H9 (cell line): ENCODE data around the gene ARHGAP5. TPM values are rescaled to one million over a fixed set of nuclear protein-coding genes. Genes with fewer than 3 reads are reported as not detected.

Experiments
- DNase-seq: peaks from one replicate; pipeline ENCODE4 v3.0.0-alpha.2; 2017
- H2AFZ ChIP-seq: one replicate; pipeline ENCODE4 v1.6.1; 2013; ENCODE audit warnings: mild to moderate bottlenecking, low read length, control low read depth, moderate library complexity
- H2AK5ac ChIP-seq: 2 replicates; pipeline ENCODE4 v1.6.1; 2013; ENCODE audit warnings: low read length, control low read depth, mixed read lengths; ENCODE audit not compliant: insufficient read length
- H2BK120ac ChIP-seq: one replicate; pipeline ENCODE4 v1.6.1; 2013; ENCODE audit warnings: low read depth, mild to moderate bottlenecking, low read length, control low read depth, inconsistent platforms; ENCODE audit not compliant: poor library complexity, severe bottlenecking
- H2BK12ac ChIP-seq: 2 replicates; pipeline ENCODE4 v1.6.1; 2013; ENCODE audit warnings: low read length, control low read depth, mixed read lengths, low read depth; ENCODE audit not compliant: insufficient read length
- H2BK15ac ChIP-seq: 2 replicates; pipeline ENCODE4 v1.6.1; 2013; ENCODE audit warnings: low read depth, low read length, control low read depth
- H2BK20ac ChIP-seq: one replicate; pipeline ENCODE4 v1.6.1; 2013; ENCODE audit warnings: low read depth, mild to moderate bottlenecking, low read length, control low read depth, inconsistent platforms; ENCODE audit not compliant: poor library complexity, severe bottlenecking
- H2BK5ac ChIP-seq: 2 replicates; pipeline ENCODE4 v1.6.1; 2013; ENCODE audit warnings: low read length, control low read depth, mixed read lengths; ENCODE audit not compliant: insufficient read length
- H3K14ac ChIP-seq: 2 replicates; pipeline ENCODE4 v1.6.1; 2013; ENCODE audit warnings: low read length, control low read depth; ENCODE audit not compliant: insufficient read depth
- H3K18ac ChIP-seq: 2 replicates; pipeline ENCODE4 v1.6.1; 2013; ENCODE audit warnings: low read depth, mild to moderate bottlenecking, mixed read lengths, low read length, control low read depth; ENCODE audit not compliant: insufficient read length
- H3K23ac ChIP-seq: 2 replicates; pipeline ENCODE4 v1.6.1; 2013; ENCODE audit warnings: low read length, control low read depth, mixed read lengths, low read depth; ENCODE audit not compliant: insufficient read length
- H3K23me2 ChIP-seq: 2 replicates; pipeline ENCODE4 v1.6.1; 2013; ENCODE audit warnings: low read depth, mild to moderate bottlenecking, mixed read lengths, low read length, control low read depth; ENCODE audit not compliant: insufficient read length, poor library complexity, severe bottlenecking
- H3K27ac ChIP-seq: 2 replicates; pipeline ENCODE4 v1.5.1; 2013; ENCODE audit warnings: low read length, control low read depth, mixed read lengths, low read depth; ENCODE audit not compliant: insufficient read length
- H3K27me3 ChIP-seq: 2 replicates; pipeline ENCODE4 v1.6.1; 2013; ENCODE audit warnings: low read length, control low read depth, inconsistent platforms; ENCODE audit not compliant: insufficient read depth
- H3K4ac ChIP-seq: 2 replicates; pipeline ENCODE4 v1.6.1; 2013; ENCODE audit warnings: low read depth, mild to moderate bottlenecking, control low read depth, inconsistent platforms, low read length, moderate library complexity
- H3K4me1 ChIP-seq: 2 replicates; pipeline ENCODE4 v1.6.1; 2013; ENCODE audit warnings: low read length, control low read depth, inconsistent platforms; ENCODE audit not compliant: insufficient read depth
- H3K4me2 ChIP-seq: 2 replicates; pipeline ENCODE4 v1.6.1; 2013; ENCODE audit warnings: low read length, control low read depth, mixed read lengths; ENCODE audit not compliant: insufficient read length, insufficient read depth
- H3K56ac ChIP-seq: 2 replicates; pipeline ENCODE4 v1.6.1; 2013; ENCODE audit warnings: low read depth, mild to moderate bottlenecking, mixed read lengths, low read length, control low read depth; ENCODE audit not compliant: insufficient read length
- H3K79me1 ChIP-seq: 2 replicates; pipeline ENCODE4 v1.6.1; 2013; ENCODE audit warnings: low read depth, mild to moderate bottlenecking, moderate library complexity, low read length, control low read depth, inconsistent platforms; ENCODE audit not compliant: insufficient read depth, poor library complexity, severe bottlenecking
- H3K79me2 ChIP-seq: 2 replicates; pipeline ENCODE4 v1.6.1; 2013; ENCODE audit warnings: low read length, control low read depth, inconsistent platforms; ENCODE audit not compliant: insufficient read depth
- H3K9ac ChIP-seq: 2 replicates; pipeline ENCODE4 v1.6.1; 2013; ENCODE audit warnings: low read length, control low read depth, mixed read lengths; ENCODE audit not compliant: insufficient read length; ENCODE audit errors: extremely low read depth
- H3K9me3 ChIP-seq: one replicate; pipeline ENCODE4 v1.6.1; 2013; ENCODE audit warnings: low read depth, low read length, inconsistent platforms; ENCODE audit not compliant: control insufficient read depth
- H3T11ph ChIP-seq: one replicate; pipeline ENCODE4 v1.6.1; 2013; ENCODE audit warnings: mild to moderate bottlenecking, low read length, control low read depth, inconsistent platforms
- H4K20me1 ChIP-seq: one replicate; pipeline ENCODE4 v1.6.1; 2013; ENCODE audit not compliant: control insufficient read depth, insufficient read length, insufficient read depth
- H4K5ac ChIP-seq: 2 replicates; pipeline ENCODE4 v1.6.1; 2013; ENCODE audit warnings: low read depth, mild to moderate bottlenecking, mixed read lengths, low read length, control low read depth; ENCODE audit not compliant: insufficient read length
- H4K8ac ChIP-seq: replicated peaks from 2 replicates; pipeline ENCODE4 v1.6.1; 2013; ENCODE audit warnings: low read length, control low read depth, mixed read lengths, low read depth; ENCODE audit not compliant: insufficient read length
- H4K91ac ChIP-seq: 2 replicates; pipeline ENCODE4 v1.6.1; 2013; ENCODE audit warnings: low read depth, mild to moderate bottlenecking, moderate library complexity, mixed read lengths, low read length, control low read depth; ENCODE audit not compliant: insufficient read length
- H3K27ac Mint-ChIP-seq, 3 experiments: 2 replicates in 2 of 3; 3 replicates in 1 of 3; pipeline ENCODE4 v1.8.0; 2020 to 2021; ENCODE audit warnings: mixed read lengths in 3 of 3, mild to moderate bottlenecking in 1 of 3, moderate library complexity in 1 of 3
- H3K27me3 Mint-ChIP-seq: 2 replicates; pipeline ENCODE4 v1.8.0; 2021; ENCODE audit warnings: low read depth, mild to moderate bottlenecking, moderate library complexity, mixed read lengths
- H3K36me3 Mint-ChIP-seq, 3 experiments: 2 replicates in 2 of 3; 3 replicates in 1 of 3; pipeline ENCODE4 v1.8.0; 2020 to 2021; ENCODE audit warnings: low read depth in 3 of 3, mixed read lengths in 3 of 3; ENCODE audit not compliant: insufficient read depth in 1 of 3
- H3K4me1 Mint-ChIP-seq, 2 experiments: 2 replicates each; pipeline ENCODE4 v1.8.0; 2020; ENCODE audit warnings: mixed read lengths in 2 of 2
- H3K4me3 Mint-ChIP-seq, 2 experiments: 2 replicates in 1 of 2; 3 replicates in 1 of 2; pipeline ENCODE4 v1.8.0; 2020 to 2021; ENCODE audit warnings: mild to moderate bottlenecking in 2 of 2, mixed read lengths in 2 of 2, moderate library complexity in 1 of 2
- H3K9me3 Mint-ChIP-seq, 2 experiments: 2 replicates in 1 of 2; 3 replicates in 1 of 2; pipeline ENCODE4 v1.8.0; 2020; ENCODE audit warnings: mild to moderate bottlenecking in 2 of 2, mixed read lengths in 2 of 2, moderate library complexity in 1 of 2
- CTCF ChIP-seq: fragments of 200-600 bp; sonication (generic); conservative IDR thresholded peaks from 3 replicates; pipeline ENCODE4 v1.8.0; 2021; ENCODE audit warnings: antibody characterized with exemption, mild to moderate bottlenecking
- WGBS: extraction: QIAGEN DNeasy Blood & Tissue Kit; methylation state at CpG from one replicate; pipeline ENCODE4 v1.1.7; 2013; ENCODE audit warnings: missing lambda C conversion rate, low lambda C conversion rate, mixed read lengths; ENCODE audit not compliant: insufficient read length; ENCODE audit errors: extremely low coverage; 5-methylcytosine and 5-hydroxymethylcytosine counted together
- total RNA-seq: library from RNA; stranded (reverse); gene quantifications from 2 replicates; pipeline ENCODE4 v1.2.1, GENCODE V29; 2021

ARHGAP5 gene
- total RNA-seq, 1 experiment from 2014 or later, result 73.8 TPM

GRCh38 chr14:32134448-32135097 is 57.5 kb downstream of the ARHGAP5 start:
- H3K36me3 Mint-ChIP-seq, result peaks cover 59 to 69% (median 61%) of the 10 kb centered on the region in 3 experiments
- no peak for TF ChIP-seq CTCF
- peaks cover 27 to 41% of the 10 kb centered on the region in 2 experiments for H3K9me3 Mint-ChIP-seq
- H2BK20ac ChIP-seq, result no peak overlapping the region
- H2BK15ac ChIP-seq, result no peak overlapping the region
- H3K27ac ChIP-seq, result no peak overlapping the region
- DNase-seq, result no peak
- no peaks in the 10 kb centered on the region for H3K27me3 Mint-ChIP-seq
- no peak overlapping the region; a peak in 1 of 7 replicates for H3K27ac Mint-ChIP-seq
- no peak overlapping the region for H3K4me3 Mint-ChIP-seq
- peaks cover 3% of the 10 kb centered on the region for H3K79me1 ChIP-seq
- H4K8ac ChIP-seq, result no peak overlapping the region
- H3T11ph ChIP-seq, result no peak overlapping the region
- no peak overlapping the region for H3K4ac ChIP-seq
- no peaks in the 10 kb centered on the region for H3K79me2 ChIP-seq
- no peaks in the 10 kb centered on the region for H3K9me3 ChIP-seq
- no peak overlapping the region for H3K23ac ChIP-seq
- no peak overlapping the region for H3K56ac ChIP-seq
- no peaks in the 10 kb centered on the region for H3K27me3 ChIP-seq
- H3K14ac ChIP-seq, result no peak overlapping the region
- H4K91ac ChIP-seq, result no peak overlapping the region
- H4K5ac ChIP-seq, result no peak overlapping the region
- no peak overlapping the region for H3K18ac ChIP-seq
- no CpG with 5 or more reads among the region's 3 CpGs for WGBS
- no peak overlapping the region for H2BK120ac ChIP-seq
- H2AK5ac ChIP-seq, result no peak overlapping the region
- no peak overlapping the region for H2BK12ac ChIP-seq
- peaks cover 3% of the 10 kb centered on the region in 2 experiments; a peak in 2 of 4 replicates for H3K4me1 Mint-ChIP-seq
- H3K4me2 ChIP-seq, result no peak overlapping the region
- no peak overlapping the region for H3K9ac ChIP-seq
- H2AFZ ChIP-seq, result no peak overlapping the region
- no peaks in the 10 kb centered on the region for H3K4me1 ChIP-seq
- no peak overlapping the region for H2BK5ac ChIP-seq
- H4K20me1 ChIP-seq, result no peaks in the 10 kb centered on the region
- no peaks in the 10 kb centered on the region for H3K23me2 ChIP-seq
